Suppressor macrophage treated with lipopolysaccharide for 4 hours (primary cell): ENCODE data around the gene S100B.

Experiments used
- DNase-seq: peaks from one replicate; pipeline ENCODE4 v3.0.0-alpha.2; 2020

S100B gene

GRCh38 chr21:46557919-46558392, 46.9 kb downstream of the S100B start:
- DNase-seq = no peak

- DNase-seq = no peak
Observed at GRCh38 chr21:46557469-46557868, 47.4 kb downstream of the S100B start.

GRCh38 chr21:46556802-46557201, 48.1 kb downstream of the S100B start:
- DNase-seq = no peak

- no peak for DNase-seq
Observed at GRCh38 chr21:46555678-46556077, 49.2 kb downstream of the S100B start.

GRCh38 chr21:46555225-46555617, 49.7 kb downstream of the S100B start:
- DNase-seq = no peak

GRCh38 chr21:46554431-46555224, 50.3 kb downstream of the S100B start:
- no peak for DNase-seq

- DNase-seq = no peak
Observed at GRCh38 chr21:46553993-46554392, 50.9 kb downstream of the S100B start.

- DNase-seq = no peak
Observed at GRCh38 chr21:46552865-46553379, 52.0 kb downstream of the S100B start.

GRCh38 chr21:46552274-46552673, 52.6 kb downstream of the S100B start:
- peak; percentile 68 for DNase-seq

- DNase-seq = peak; percentile 59
Observed at GRCh38 chr21:46551636-46552241, 53.1 kb downstream of the S100B start.

- peak; percentile 14 for DNase-seq
Observed at GRCh38 chr21:46550116-46550941, 54.6 kb downstream of the S100B start.

GRCh38 chr21:46549650-46550049, 55.2 kb downstream of the S100B start:
- DNase-seq = no peak
